ENCODE results near the gene GUCA2B.

The GUCA2B gene

GRCh38 chr1:42179900-42180329 lies 26.7 kb downstream of the GUCA2B start:
- Histone ChIP-seq H3K9ac (ENCODE audit: low read depth, low read length) (no peak overlapping the region), H3K4me1 (ENCODE audit: control insufficient read depth, insufficient read depth, low read length) (no peaks in the 10 kb centered on the region), H3K36me3 (ENCODE audit: control insufficient read depth, insufficient read depth, low read length) (peaks cover 7% of the 10 kb centered on the region)

GRCh38 chr1:42181687-42182086 lies 28.5 kb downstream of the GUCA2B start:
- Histone ChIP-seq H3K36me3 (ENCODE audit: control insufficient read depth, insufficient read depth, low read length) (peaks cover 7% of the 10 kb centered on the region), H3K27me3 (ENCODE audit: control insufficient read depth, insufficient read depth, low read length) (no peaks in the 10 kb centered on the region), H3K4me3 (ENCODE audit: low read depth, low read length) (no peak overlapping the region), H3K9me3 (ENCODE audit: control insufficient read depth, insufficient read depth, low read length) (no peaks in the 10 kb centered on the region), H3K9ac (ENCODE audit: low read depth, low read length) (no peak overlapping the region), H3K4me1 (ENCODE audit: control insufficient read depth, insufficient read depth, low read length) (no peaks in the 10 kb centered on the region)

More at GRCh38 chr1:42179900-42180329, 26.7 kb downstream of the GUCA2B start:
- H3K27me3 ChIP-seq (ENCODE audit: control insufficient read depth, insufficient read depth, low read length) = no peaks in the 10 kb centered on the region
- H3K9me3 ChIP-seq (ENCODE audit: control insufficient read depth, insufficient read depth, low read length) = no peaks in the 10 kb centered on the region
- no peak overlapping the region for H3K4me3 ChIP-seq (ENCODE audit: low read depth, low read length)

DNA sequence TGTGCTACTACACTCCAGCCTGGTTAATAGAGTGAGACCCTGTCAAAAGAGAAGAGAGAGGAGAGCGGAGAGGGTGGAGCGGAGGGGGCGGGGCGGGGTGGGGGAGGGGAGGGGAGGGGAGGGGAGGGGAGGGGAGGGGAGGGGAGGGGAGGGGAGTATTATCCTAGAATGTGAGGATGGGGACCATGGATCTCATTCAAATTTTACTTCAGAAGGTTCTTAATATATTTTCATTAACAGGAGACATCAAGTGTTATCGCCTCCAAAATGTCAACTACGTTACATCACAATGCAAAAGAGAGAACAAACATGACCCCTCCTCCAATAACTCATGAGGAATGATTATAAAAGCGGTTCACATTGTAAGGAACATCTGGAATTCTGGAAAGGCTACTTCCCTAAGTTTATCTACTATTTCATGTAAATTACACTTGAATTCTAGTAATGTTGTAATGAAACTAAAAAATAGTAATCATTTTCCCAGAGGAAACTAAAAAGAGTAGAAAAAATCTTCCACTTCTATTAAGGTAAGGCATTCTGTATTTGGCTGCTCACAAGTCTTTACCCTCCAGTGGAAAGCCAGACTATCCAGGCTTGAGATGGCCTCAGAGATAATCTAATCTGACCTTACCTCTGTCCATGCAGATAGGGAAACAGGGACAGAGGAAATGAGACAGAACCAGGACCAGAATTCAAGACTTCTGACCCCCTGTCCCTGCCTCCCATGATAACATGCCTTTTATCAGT lies 30.2 kb downstream of the GUCA2B start:
- H3K9ac ChIP-seq (ENCODE audit: low read depth, low read length) = no peak overlapping the region
- H3K36me3 ChIP-seq (ENCODE audit: control insufficient read depth, insufficient read depth, low read length) = peaks cover 7% of the 10 kb centered on the region
- H3K4me3 ChIP-seq (ENCODE audit: low read depth, low read length) = no peak overlapping the region
- H3K4me1 ChIP-seq (ENCODE audit: control insufficient read depth, insufficient read depth, low read length) = no peaks in the 10 kb centered on the region
- H3K9me3 ChIP-seq (ENCODE audit: control insufficient read depth, insufficient read depth, low read length) = no peaks in the 10 kb centered on the region
- H3K27me3 ChIP-seq (ENCODE audit: control insufficient read depth, insufficient read depth, low read length) = no peaks in the 10 kb centered on the region

DNA sequence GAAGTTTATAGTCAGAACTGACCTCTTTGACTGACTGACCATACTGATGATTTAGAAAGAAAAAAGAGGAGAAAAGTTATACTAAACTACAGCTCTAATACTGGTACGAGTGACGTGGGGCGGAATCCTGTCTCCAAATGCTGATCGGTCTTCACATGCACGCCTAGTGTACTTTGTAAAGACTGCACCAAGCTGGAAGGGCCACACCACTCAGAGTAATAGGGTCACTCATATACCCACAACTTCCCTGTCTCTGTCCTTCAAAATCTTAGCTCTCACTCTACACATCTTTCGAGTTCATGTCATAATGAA lies 30.7 kb downstream of the GUCA2B start:
- no peaks in the 10 kb centered on the region for H3K9me3 ChIP-seq (ENCODE audit: control insufficient read depth, insufficient read depth, low read length)
- H3K4me1 ChIP-seq (ENCODE audit: control insufficient read depth, insufficient read depth, low read length) = no peaks in the 10 kb centered on the region
- no peak overlapping the region for H3K4me3 ChIP-seq (ENCODE audit: low read depth, low read length)
- no peak overlapping the region for H3K9ac ChIP-seq (ENCODE audit: low read depth, low read length)
- peaks cover 7% of the 10 kb centered on the region for H3K36me3 ChIP-seq (ENCODE audit: control insufficient read depth, insufficient read depth, low read length)
- H3K27me3 ChIP-seq (ENCODE audit: control insufficient read depth, insufficient read depth, low read length) = no peaks in the 10 kb centered on the region

DNA sequence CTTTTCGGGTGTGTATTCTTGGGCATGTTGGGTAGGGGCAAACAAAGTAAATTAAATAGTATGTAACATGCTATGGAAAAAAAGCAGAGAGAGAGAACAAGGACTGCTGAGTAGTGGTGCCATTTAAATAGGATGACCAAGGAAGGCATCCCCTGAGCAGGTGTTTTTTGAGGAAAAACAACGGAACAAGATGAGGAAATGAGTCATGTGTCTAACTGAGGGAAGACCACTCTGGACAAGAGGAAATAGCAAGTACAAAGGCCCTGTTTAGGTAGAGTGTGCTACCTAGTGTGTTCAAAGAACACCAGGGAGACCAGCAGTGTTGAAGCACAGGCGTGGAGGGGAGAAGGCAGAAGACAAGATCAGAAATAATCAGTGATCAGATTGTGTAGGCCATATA lies 31.4 kb downstream of the GUCA2B start:
- H3K4me1 ChIP-seq (ENCODE audit: control insufficient read depth, insufficient read depth, low read length) = no peaks in the 10 kb centered on the region
- no peak overlapping the region for H3K4me3 ChIP-seq (ENCODE audit: low read depth, low read length)
- peaks cover 4% of the 10 kb centered on the region for H3K36me3 ChIP-seq (ENCODE audit: control insufficient read depth, insufficient read depth, low read length)
- H3K9me3 ChIP-seq (ENCODE audit: control insufficient read depth, insufficient read depth, low read length) = no peaks in the 10 kb centered on the region
- H3K27me3 ChIP-seq (ENCODE audit: control insufficient read depth, insufficient read depth, low read length) = no peaks in the 10 kb centered on the region
- no peak overlapping the region for H3K9ac ChIP-seq (ENCODE audit: low read depth, low read length)

- Histone ChIP-seq H3K36me3 (ENCODE audit: control insufficient read depth, insufficient read depth, low read length) (peaks cover 7% of the 10 kb centered on the region), H3K4me1 (ENCODE audit: control insufficient read depth, insufficient read depth, low read length) (no peaks in the 10 kb centered on the region), H3K4me3 (ENCODE audit: low read depth, low read length) (no peak overlapping the region), H3K9me3 (ENCODE audit: control insufficient read depth, insufficient read depth, low read length) (no peaks in the 10 kb centered on the region), H3K9ac (ENCODE audit: low read depth, low read length) (no peak overlapping the region), H3K27me3 (ENCODE audit: control insufficient read depth, insufficient read depth, low read length) (no peaks in the 10 kb centered on the region)
These were observed 32.9 kb downstream of the GUCA2B start for GRCh38 chr1:42186152-42186551.

DNA sequence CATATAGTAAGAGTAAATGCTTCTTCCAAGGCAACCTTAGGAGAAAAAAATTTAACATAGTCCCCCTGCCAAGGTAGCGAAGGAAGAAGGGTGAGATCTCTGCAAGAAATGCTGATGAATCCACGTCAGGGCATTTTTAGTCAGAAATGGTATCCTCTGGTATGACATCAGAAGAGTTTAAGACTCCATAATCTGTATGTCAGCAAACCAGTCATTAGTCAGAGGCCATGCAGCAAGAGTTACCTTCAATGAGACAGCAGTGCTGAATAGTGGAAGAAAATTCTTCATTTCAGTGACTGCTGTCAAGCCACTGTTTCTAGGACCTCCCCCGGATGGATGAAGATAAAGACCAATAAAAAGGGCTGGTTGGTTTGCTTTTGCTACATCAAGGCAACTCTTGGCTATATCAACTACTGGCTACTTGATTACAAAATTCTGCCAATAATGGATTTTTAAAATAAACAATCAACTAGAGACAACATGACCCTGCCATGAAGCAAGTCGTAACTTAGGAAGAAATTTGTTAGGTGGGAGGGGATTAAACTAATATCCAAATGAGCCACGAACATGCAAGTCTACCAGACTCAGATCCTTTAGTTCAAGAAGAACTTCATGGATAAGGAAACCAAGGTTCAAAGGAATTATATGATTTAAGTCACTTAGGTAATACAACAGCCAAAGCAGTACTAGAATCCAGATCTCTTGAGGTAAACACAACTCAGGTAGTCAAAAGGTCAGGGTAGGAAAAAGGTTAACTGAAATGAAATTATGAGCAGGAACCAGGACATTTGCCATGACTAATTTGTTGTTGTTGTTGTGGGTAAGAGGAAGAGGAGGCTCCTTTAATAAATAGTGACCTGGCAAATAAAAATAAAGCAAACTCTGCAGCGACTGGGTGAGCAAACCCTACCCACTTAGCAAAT lies 37.0 kb downstream of the GUCA2B start:
- no peak overlapping the region for H3K9ac ChIP-seq (ENCODE audit: low read depth, low read length)
- no peak overlapping the region for H3K4me3 ChIP-seq (ENCODE audit: low read depth, low read length)
- H3K9me3 ChIP-seq (ENCODE audit: control insufficient read depth, insufficient read depth, low read length) = no peaks in the 10 kb centered on the region
- H3K36me3 ChIP-seq (ENCODE audit: control insufficient read depth, insufficient read depth, low read length) = peaks cover 5% of the 10 kb centered on the region
- no peaks in the 10 kb centered on the region for H3K4me1 ChIP-seq (ENCODE audit: control insufficient read depth, insufficient read depth, low read length)
- H3K27me3 ChIP-seq (ENCODE audit: control insufficient read depth, insufficient read depth, low read length) = no peaks in the 10 kb centered on the region

- Histone ChIP-seq H3K9ac (ENCODE audit: low read depth, low read length) (no peak overlapping the region), H3K27me3 (ENCODE audit: control insufficient read depth, insufficient read depth, low read length) (no peaks in the 10 kb centered on the region), H3K4me1 (ENCODE audit: control insufficient read depth, insufficient read depth, low read length) (no peaks in the 10 kb centered on the region), H3K36me3 (ENCODE audit: control insufficient read depth, insufficient read depth, low read length) (peaks cover 5% of the 10 kb centered on the region), H3K4me3 (ENCODE audit: low read depth, low read length) (no peak overlapping the region), H3K9me3 (ENCODE audit: control insufficient read depth, insufficient read depth, low read length) (no peaks in the 10 kb centered on the region)
These were observed 38.1 kb downstream of the GUCA2B start for GRCh38 chr1:42191319-42191718.

GRCh38 chr1:42192106-42192505 lies 38.9 kb downstream of the GUCA2B start:
- Histone ChIP-seq H3K4me3 (ENCODE audit: low read depth, low read length) (no peak overlapping the region), H3K9ac (ENCODE audit: low read depth, low read length) (no peak overlapping the region), H3K27me3 (ENCODE audit: control insufficient read depth, insufficient read depth, low read length) (no peaks in the 10 kb centered on the region), H3K9me3 (ENCODE audit: control insufficient read depth, insufficient read depth, low read length) (no peaks in the 10 kb centered on the region), H3K36me3 (ENCODE audit: control insufficient read depth, insufficient read depth, low read length) (peaks cover 7% of the 10 kb centered on the region), H3K4me1 (ENCODE audit: control insufficient read depth, insufficient read depth, low read length) (no peaks in the 10 kb centered on the region)

DNA sequence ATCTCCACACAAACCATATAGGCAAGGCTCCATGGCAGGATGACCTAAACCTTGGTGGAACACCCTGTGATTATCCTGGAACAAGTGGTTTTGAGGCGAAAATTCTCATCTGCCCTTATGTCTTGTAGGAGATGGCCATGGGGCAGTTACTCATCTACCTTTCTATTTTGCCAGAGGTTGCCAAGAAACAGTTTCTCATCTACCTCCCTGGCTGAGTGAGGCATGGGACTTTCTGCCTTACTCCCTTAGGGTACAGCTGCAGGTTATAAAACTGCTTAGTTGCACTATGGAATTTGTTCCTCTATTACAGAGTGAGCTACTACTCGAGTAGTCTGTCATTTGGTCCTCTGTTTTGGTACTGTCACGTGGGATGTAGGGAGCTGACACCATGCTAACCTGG lies 42.6 kb downstream of the GUCA2B start:
- Histone ChIP-seq H3K9ac (ENCODE audit: low read depth, low read length) (no peak overlapping the region), H3K4me3 (ENCODE audit: low read depth, low read length) (no peak overlapping the region), H3K27me3 (ENCODE audit: control insufficient read depth, insufficient read depth, low read length) (no peaks in the 10 kb centered on the region), H3K9me3 (ENCODE audit: control insufficient read depth, insufficient read depth, low read length) (no peaks in the 10 kb centered on the region), H3K36me3 (ENCODE audit: control insufficient read depth, insufficient read depth, low read length) (peaks cover 8% of the 10 kb centered on the region), H3K4me1 (ENCODE audit: control insufficient read depth, insufficient read depth, low read length) (no peaks in the 10 kb centered on the region)

- H3K4me1 ChIP-seq (ENCODE audit: control insufficient read depth, insufficient read depth, low read length) = no peaks in the 10 kb centered on the region
- H3K36me3 ChIP-seq (ENCODE audit: control insufficient read depth, insufficient read depth, low read length) = peaks cover 3% of the 10 kb centered on the region
- H3K27me3 ChIP-seq (ENCODE audit: control insufficient read depth, insufficient read depth, low read length) = no peaks in the 10 kb centered on the region
- H3K9me3 ChIP-seq (ENCODE audit: control insufficient read depth, insufficient read depth, low read length) = no peaks in the 10 kb centered on the region
- H3K9ac ChIP-seq (ENCODE audit: low read depth, low read length) = no peak overlapping the region
- H3K4me3 ChIP-seq (ENCODE audit: low read depth, low read length) = no peak overlapping the region
These were observed 45.0 kb downstream of the GUCA2B start for GRCh38 chr1:42198251-42198650.

GRCh38 chr1:42201986-42202385 lies 48.8 kb downstream of the GUCA2B start:
- H3K4me3 ChIP-seq (ENCODE audit: low read depth, low read length) = no peak overlapping the region
- H3K9me3 ChIP-seq (ENCODE audit: control insufficient read depth, insufficient read depth, low read length) = no peaks in the 10 kb centered on the region
- H3K9ac ChIP-seq (ENCODE audit: low read depth, low read length) = no peak overlapping the region
- no peaks in the 10 kb centered on the region for H3K4me1 ChIP-seq (ENCODE audit: control insufficient read depth, insufficient read depth, low read length)
- H3K36me3 ChIP-seq (ENCODE audit: control insufficient read depth, insufficient read depth, low read length) = peaks cover 3% of the 10 kb centered on the region
- H3K27me3 ChIP-seq (ENCODE audit: control insufficient read depth, insufficient read depth, low read length) = no peaks in the 10 kb centered on the region
